Astrocyte (in vitro differentiated cells and primary cell): ENCODE data around the gene NOTCH2. TPM values are rescaled to one million over a fixed set of nuclear protein-coding genes. Genes with fewer than 3 reads are reported as not detected.
"Not testable (repeated sequence)": the region's sequence is repeated elsewhere in the genome, so short reads cannot be mapped to it uniquely, and the experiment has no call there.

ENCODE experiments used
- DNase-seq: peaks from one replicate; pipeline ENCODE4 v3.0.0-alpha.2; 2010; ENCODE audit warnings: low read depth
- FAIRE-seq: peaks from 2 replicates; lab custom pipeline; 2011; peaks lifted over from hg19 to GRCh38; lab: Jason Lieb, UNC
- H2AFZ ChIP-seq: 2 replicates; pipeline ENCODE4 v1.6.0; 2012; ENCODE audit warnings: low read depth, low read length, inconsistent platforms
- H3K27ac ChIP-seq: 2 replicates; pipeline ENCODE4 v1.5.1; 2011; ENCODE audit warnings: low read depth, low read length, inconsistent platforms
- H3K27me3 ChIP-seq: 2 replicates; pipeline ENCODE4 v1.6.0; 2011; ENCODE audit warnings: low read length, inconsistent platforms; ENCODE audit not compliant: insufficient read depth
- H3K36me3 ChIP-seq: 2 replicates; pipeline ENCODE4 v1.5.1; 2011; ENCODE audit warnings: low read length, inconsistent platforms; ENCODE audit not compliant: insufficient read depth
- H3K4me1 ChIP-seq: 2 replicates; pipeline ENCODE4 v1.5.1; 2011; ENCODE audit warnings: low read length, inconsistent platforms; ENCODE audit not compliant: insufficient read depth
- H3K4me2 ChIP-seq: 2 replicates; pipeline ENCODE4 v1.6.0; 2012; ENCODE audit warnings: low read length, inconsistent platforms
- H3K4me3 ChIP-seq: 2 replicates; pipeline ENCODE4 v1.5.1; 2011; ENCODE audit warnings: low read depth, mild to moderate bottlenecking, low read length, inconsistent platforms; ENCODE audit not compliant: insufficient read depth
- H3K79me2 ChIP-seq: 2 replicates; pipeline ENCODE4 v1.6.0; 2012; ENCODE audit warnings: mild to moderate bottlenecking, low read length, inconsistent platforms; ENCODE audit not compliant: insufficient read depth
- H3K9ac ChIP-seq: 2 replicates; pipeline ENCODE4 v1.6.0; 2012; ENCODE audit warnings: mild to moderate bottlenecking, low read length, inconsistent platforms
- H3K9me3 ChIP-seq: 2 replicates; pipeline ENCODE4 v1.5.1; 2012; ENCODE audit warnings: low read depth, mild to moderate bottlenecking, low read length, inconsistent platforms; ENCODE audit not compliant: insufficient read depth
- H4K20me1 ChIP-seq: 2 replicates; pipeline ENCODE4 v1.6.0; 2012; ENCODE audit warnings: low read length, inconsistent platforms; ENCODE audit not compliant: insufficient read depth
- H3K27ac Mint-ChIP-seq: one replicate; pipeline ENCODE4 v1.8.0; 2021; ENCODE audit warnings: mild to moderate bottlenecking, mixed read lengths; ENCODE audit not compliant: unreplicated experiment
- H3K27me3 Mint-ChIP-seq: one replicate; pipeline ENCODE4 v1.8.0; 2021; ENCODE audit warnings: low read depth, mixed read lengths; ENCODE audit not compliant: unreplicated experiment
- H3K36me3 Mint-ChIP-seq: one replicate; pipeline ENCODE4 v1.8.0; 2021; ENCODE audit warnings: low read depth, mixed read lengths; ENCODE audit not compliant: unreplicated experiment
- H3K4me1 Mint-ChIP-seq: one replicate; pipeline ENCODE4 v1.8.0; 2021; ENCODE audit warnings: low read depth, mixed read lengths; ENCODE audit not compliant: unreplicated experiment
- H3K4me3 Mint-ChIP-seq: one replicate; pipeline ENCODE4 v1.8.0; 2021; ENCODE audit warnings: mild to moderate bottlenecking, moderate library complexity, mixed read lengths; ENCODE audit not compliant: unreplicated experiment
- H3K9me3 Mint-ChIP-seq: one replicate; pipeline ENCODE4 v1.8.0; 2021; ENCODE audit warnings: mild to moderate bottlenecking, mixed read lengths; ENCODE audit not compliant: unreplicated experiment
- EZH2 ChIP-seq: IDR thresholded peaks from 2 replicates; pipeline ENCODE4 v1.6.1; 2012; ENCODE audit warnings: mild to moderate bottlenecking, low read length, inconsistent platforms; ENCODE audit not compliant: insufficient read depth
- total RNA-seq: library from RNA; stranded (reverse); gene quantifications from 2 replicates; pipeline ENCODE4 v1.2.1, GENCODE V29; 2021
- TF ChIP-seq, protein P1 (sequence below): IDR thresholded peaks from 2 replicates; pipeline ENCODE4 v1.5.1; 2011; ENCODE audit warnings: low read depth, mild to moderate bottlenecking, inconsistent platforms, low read length, moderate library complexity; ENCODE audit not compliant: insufficient read depth

The NOTCH2 gene
- total RNA-seq, 1 donor from 2014 or later = 194 TPM

GRCh38 chr1:119978018-119978505 is 91.4 kb downstream of the NOTCH2 start:
- H4K20me1 ChIP-seq = peaks cover 35% of the 10 kb centered on the region
- no peaks in the 10 kb centered on the region for H3K9me3 ChIP-seq
- Mint-ChIP-seq H3K36me3 (peaks cover 23% of the 10 kb centered on the region), H3K27me3 (no peaks in the 10 kb centered on the region), H3K27ac (no peak overlapping the region), H3K4me1 (peaks cover 11% of the 10 kb centered on the region), H3K9me3 (no peaks in the 10 kb centered on the region), H3K4me3 (peak overlapping the region; percentile 46)
- no peaks in the 10 kb centered on the region for H3K27me3 ChIP-seq
- H3K79me2 ChIP-seq = peaks cover 33% of the 10 kb centered on the region
- H3K4me3 ChIP-seq = no peak overlapping the region
- DNase-seq (peak; percentile 80), FAIRE-seq (no peak)
- no peak overlapping the region for H3K27ac ChIP-seq
- peak overlapping the region; percentile 25 for H3K4me2 ChIP-seq
- H3K36me3 ChIP-seq = no peaks in the 10 kb centered on the region
- H3K9ac ChIP-seq = no peak overlapping the region
- no peak for TF ChIP-seq EZH2
- TF ChIP-seq, protein P1, sequence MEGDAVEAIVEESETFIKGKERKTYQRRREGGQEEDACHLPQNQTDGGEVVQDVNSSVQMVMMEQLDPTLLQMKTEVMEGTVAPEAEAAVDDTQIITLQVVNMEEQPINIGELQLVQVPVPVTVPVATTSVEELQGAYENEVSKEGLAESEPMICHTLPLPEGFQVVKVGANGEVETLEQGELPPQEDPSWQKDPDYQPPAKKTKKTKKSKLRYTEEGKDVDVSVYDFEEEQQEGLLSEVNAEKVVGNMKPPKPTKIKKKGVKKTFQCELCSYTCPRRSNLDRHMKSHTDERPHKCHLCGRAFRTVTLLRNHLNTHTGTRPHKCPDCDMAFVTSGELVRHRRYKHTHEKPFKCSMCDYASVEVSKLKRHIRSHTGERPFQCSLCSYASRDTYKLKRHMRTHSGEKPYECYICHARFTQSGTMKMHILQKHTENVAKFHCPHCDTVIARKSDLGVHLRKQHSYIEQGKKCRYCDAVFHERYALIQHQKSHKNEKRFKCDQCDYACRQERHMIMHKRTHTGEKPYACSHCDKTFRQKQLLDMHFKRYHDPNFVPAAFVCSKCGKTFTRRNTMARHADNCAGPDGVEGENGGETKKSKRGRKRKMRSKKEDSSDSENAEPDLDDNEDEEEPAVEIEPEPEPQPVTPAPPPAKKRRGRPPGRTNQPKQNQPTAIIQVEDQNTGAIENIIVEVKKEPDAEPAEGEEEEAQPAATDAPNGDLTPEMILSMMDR = no peak
- H2AFZ ChIP-seq = no peak overlapping the region
- peaks cover 16% of the 10 kb centered on the region for H3K4me1 ChIP-seq

GRCh38 chr1:119977113-119977736 is 92.2 kb downstream of the NOTCH2 start:
- Histone ChIP-seq H3K79me2 (peaks cover 33% of the 10 kb centered on the region), H4K20me1 (peaks cover 40% of the 10 kb centered on the region)
- not testable (repeated sequence) for H3K4me3 ChIP-seq, FAIRE-seq, H3K9ac ChIP-seq, H3K4me2 ChIP-seq, DNase-seq, H3K36me3 ChIP-seq, H3K27me3 Mint-ChIP-seq, H3K4me3 Mint-ChIP-seq, H3K9me3 ChIP-seq, H3K27ac Mint-ChIP-seq, H3K9me3 Mint-ChIP-seq, H3K4me1 ChIP-seq, H3K27ac ChIP-seq, H2AFZ ChIP-seq, H3K27me3 ChIP-seq
- Mint-ChIP-seq H3K36me3 (peaks cover 28% of the 10 kb centered on the region), H3K4me1 (peaks cover 14% of the 10 kb centered on the region)

DNA sequence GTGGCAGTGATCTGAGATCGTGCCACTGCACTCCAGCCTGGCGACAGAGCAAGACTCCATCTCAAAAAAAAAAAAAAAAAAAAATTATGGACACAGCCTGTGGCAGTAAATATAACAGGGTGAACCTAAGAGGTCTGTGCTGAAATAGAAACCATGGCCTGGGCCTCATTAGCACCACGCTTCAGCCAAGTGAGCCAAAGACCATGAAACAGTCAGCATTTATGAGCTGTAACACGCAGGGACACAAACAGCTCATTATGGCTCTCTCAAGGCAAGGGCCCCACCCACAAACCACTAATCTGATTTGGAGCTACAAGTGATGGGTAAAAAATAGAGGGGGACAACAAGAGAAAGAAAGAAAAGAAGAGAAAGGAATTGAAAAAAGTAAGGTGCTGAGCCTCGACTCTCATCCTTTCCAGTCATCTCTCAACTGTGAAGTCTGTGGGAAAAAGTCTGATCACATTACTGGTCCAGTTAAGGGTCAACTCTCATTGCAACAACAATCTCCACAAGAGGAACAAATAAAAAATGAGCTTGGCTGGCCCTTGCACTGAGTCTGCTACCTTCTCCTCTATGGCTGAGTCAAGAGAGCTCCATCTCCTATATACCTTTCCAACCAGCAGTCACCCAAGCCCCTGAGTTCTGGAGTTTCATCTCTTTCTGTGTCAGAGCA is 93.7 kb downstream of the NOTCH2 start:
- FAIRE-seq, H3K4me3 Mint-ChIP-seq, H3K9ac ChIP-seq, H3K27me3 ChIP-seq, H3K9me3 Mint-ChIP-seq, H3K4me2 ChIP-seq, H3K27ac ChIP-seq, DNase-seq, H3K27me3 Mint-ChIP-seq, H3K27ac Mint-ChIP-seq, H3K36me3 ChIP-seq, H3K9me3 ChIP-seq, H2AFZ ChIP-seq, H3K4me1 ChIP-seq, H3K4me3 ChIP-seq: not testable (repeated sequence)
- Histone ChIP-seq H4K20me1 (peaks cover 44% of the 10 kb centered on the region), H3K79me2 (peaks cover 35% of the 10 kb centered on the region)
- Mint-ChIP-seq H3K4me1 (peaks cover 15% of the 10 kb centered on the region), H3K36me3 (peaks cover 36% of the 10 kb centered on the region)
